ENCODE data around the gene FAM20C. TPM values are rescaled to one million over a fixed set of nuclear protein-coding genes. Genes with fewer than 3 reads are reported as not detected.
A peak's percentile ranks its signal among the peaks of the same experiment; 100 is the strongest.

The FAM20C gene
- total and polyA plus RNA-seq, 2 of the 8 experiments (the other 6 are each of a cell fraction or from before 2014, with no cell fraction given): 9.5 to 34.8 TPM

GRCh38 chr7:156111-157007 lies 36.0 kb upstream of the FAM20C start:
- Histone ChIP-seq H3K4me1 (replicated peaks in 1 of 4; ENCODE audit: control insufficient read depth in 3 of 4, insufficient read depth in 4 of 4, low read length in 3 of 4) (peaks cover 0 to 9% (median 6%) of the 10 kb centered on the region in 4 experiments; a peak in 5 of 7 replicates), H3K36me3 (ENCODE audit: control insufficient read depth in 2 of 4, insufficient read depth in 4 of 4, low read length in 3 of 4) (no peaks in the 10 kb centered on the region), H2AK5ac (ENCODE audit: low read depth, low read length) (no peak overlapping the region), H2BK15ac (ENCODE audit: low read length) (no peak overlapping the region), H3K4me2 (ENCODE audit: insufficient read depth in 1 of 2, low read depth in 2 of 2, low read length in 2 of 2) (no peak overlapping the region), H3K4me3 (ENCODE audit: extremely low read depth in 1 of 4, insufficient read depth in 2 of 4, low read depth in 3 of 4, low read length in 4 of 4) (no peak overlapping the region), H4K91ac (replicated peaks; ENCODE audit: insufficient read length, low read length) (no peak overlapping the region), H3K23ac (ENCODE audit: insufficient read length) (no peak overlapping the region), H2BK120ac (replicated peaks; ENCODE audit: low read depth, low read length) (no peak overlapping the region), H4K20me1 (replicated peaks in 1 of 2; ENCODE audit: control insufficient read depth in 1 of 2, insufficient read depth in 2 of 2, low read length in 2 of 2) (no peaks in the 10 kb centered on the region), H2BK12ac (ENCODE audit: low read depth, low read length) (no peak overlapping the region; the same call in 1 of the 2 replicates), H3K14ac (ENCODE audit: insufficient read length) (no peak overlapping the region), H3K9ac (replicated peaks in 1 of 4; ENCODE audit: extremely low read depth in 1 of 4, low read depth in 3 of 4, low read length in 3 of 4) (no peak overlapping the region), H3K79me1 (ENCODE audit: low read depth, low read length) (no peaks in the 10 kb centered on the region), H3K56ac (replicated peaks; ENCODE audit: insufficient read length, low read depth, low read length) (no peak overlapping the region), H4K8ac (ENCODE audit: extremely low read depth, insufficient read depth, low read length) (0 out of 2 replicates have a peak overlapping the region, but pooled peaks have one; percentile 29), H3K9me3 (ENCODE audit: insufficient read depth in 2 of 2, low read depth in 1 of 2, low read length in 1 of 2) (no peaks in the 10 kb centered on the region), H4K5ac (ENCODE audit: insufficient read length, low read depth, low read length) (no peak overlapping the region), H3K79me2 (ENCODE audit: control insufficient read depth in 1 of 2, insufficient read depth in 2 of 2, low read length in 2 of 2) (no peaks in the 10 kb centered on the region), H2AFZ (ENCODE audit: low read length) (no peak overlapping the region), H3K18ac (ENCODE audit: extremely low read depth, low read length) (peak overlapping the region; percentile 71; the same call in 1 of the 2 replicates), H3K27me3 (replicated peaks in 1 of 4; ENCODE audit: control insufficient read depth in 3 of 4, extremely low read depth in 1 of 4, insufficient read depth in 3 of 4, low read length in 3 of 4) (no peaks in the 10 kb centered on the region), H3K23me2 (ENCODE audit: low read depth, low read length) (no peaks in the 10 kb centered on the region), H2BK5ac (ENCODE audit: low read depth, low read length) (no peak overlapping the region), H3K27ac (ENCODE audit: low read depth, low read length) (no peak overlapping the region), H2BK20ac (ENCODE audit: low read length) (peak overlapping the region; percentile 80; the same call in 1 of the 2 replicates), H3K4ac (replicated peaks; ENCODE audit: insufficient read length, low read depth, low read length) (no peak overlapping the region)
- no peak for TF ChIP-seq TEAD4 (IDR thresholded peaks at IDR 0.05; ENCODE audit: low read depth, low read length)
- TF ChIP-seq RNF2 (IDR thresholded peaks at IDR 0.05; ENCODE audit: borderline replicate concordance, low read depth, low read length, missing control alignments, poor library complexity, severe bottlenecking): no peak
- TF ChIP-seq SRF (IDR thresholded peaks at IDR 0.05; ENCODE audit: low read depth, low read length): no peak
- TF ChIP-seq NANOG (IDR thresholded peaks at IDR 0.05; ENCODE audit: insufficient read depth, low read depth, low read length, poor library complexity, severe bottlenecking): no peak
- TF ChIP-seq, protein P1, sequence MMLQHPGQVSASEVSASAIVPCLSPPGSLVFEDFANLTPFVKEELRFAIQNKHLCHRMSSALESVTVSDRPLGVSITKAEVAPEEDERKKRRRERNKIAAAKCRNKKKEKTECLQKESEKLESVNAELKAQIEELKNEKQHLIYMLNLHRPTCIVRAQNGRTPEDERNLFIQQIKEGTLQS (IDR thresholded peaks at IDR 0.05; ENCODE audit: insufficient read depth, low read depth, low read length): no peak
- no peak for TF ChIP-seq ZNF274 (IDR thresholded peaks at IDR 0.05; ENCODE audit: borderline replicate concordance, extremely low read depth, low read length)
- TF ChIP-seq KDM4A (IDR thresholded peaks at IDR 0.05; ENCODE audit: low read depth, low read length, severe bottlenecking): no peak
- no peak for TF ChIP-seq RXRA (IDR thresholded peaks at IDR 0.05; ENCODE audit: insufficient read depth, low read depth, low read length)
- no peak for TF ChIP-seq BCL11A (IDR thresholded peaks at IDR 0.05; ENCODE audit: low read depth in 2 of 2, low read length in 2 of 2)
- CTCF ChIA-PET (ENCODE audit: partially characterized antibody): interaction anchor here (0.7 to 2.2 kb wide), 7 partner anchors 11 to 92 kb away, joined by 3 to 6 read pairs (median 4); no protein-coding TSS in a partner anchor
- POLR2A ChIA-PET (ENCODE audit: partially characterized antibody): interaction anchor here (2.1 kb wide), 1 partner anchor 60 kb away, joined by 6 read pairs; no protein-coding TSS in a partner anchor
- DNase-seq (ENCODE audit: low read depth in 1 of 2, low spot score in 2 of 2) (no peak), FAIRE-seq (no peak)
- WGBS, 2 experiments (ENCODE audit: extremely low coverage in 1 of 2, insufficient coverage in 1 of 2, insufficient read length in 1 of 2, insufficient replicate concordance in 2 of 2, low coverage in 1 of 2, low lambda C conversion rate in 2 of 2, missing lambda C conversion rate in 1 of 2): 85% methylated on average over 31 of the region's 31 CpGs; no CpG with 5 or more reads in 1 of the 2 experiments
